ENCODE data around the gene SULT2B1.
"Not testable (repeated sequence)": the region's sequence is repeated elsewhere in the genome, so short reads cannot be mapped to it uniquely, and the experiment has no call there.

Gene SULT2B1

DNA sequence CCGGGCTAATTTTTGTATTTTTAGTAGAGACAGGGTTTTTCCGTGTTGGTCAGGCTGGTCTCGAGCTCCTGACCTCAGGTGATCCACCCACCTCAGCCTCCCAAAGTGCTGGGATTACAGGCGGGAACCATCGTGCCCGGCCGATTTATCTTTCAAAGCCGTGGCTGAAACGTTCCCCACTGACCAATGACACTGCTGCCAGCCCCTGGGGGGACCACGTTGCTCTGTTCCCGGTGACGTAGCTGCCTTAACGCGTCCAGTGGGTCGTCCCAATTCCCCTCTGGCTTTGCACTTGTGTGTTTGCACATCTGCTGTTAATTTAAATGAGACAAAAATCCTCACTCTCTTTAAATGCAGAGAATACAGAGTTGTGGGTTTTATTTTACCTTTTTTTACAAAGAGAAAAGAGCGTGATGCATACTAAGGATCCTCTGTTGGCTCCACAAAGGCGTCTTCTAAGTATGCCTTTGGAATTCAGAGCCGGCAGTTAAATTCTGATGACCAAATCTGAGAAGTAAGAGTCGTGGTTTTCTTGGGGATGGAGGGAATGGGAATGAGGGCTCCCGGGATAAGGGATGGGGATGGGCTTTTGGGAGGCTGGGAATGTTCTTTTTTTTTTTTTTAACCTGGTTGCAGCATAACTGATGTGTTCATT lies 21.8 kb upstream of the SULT2B1 start:
- no peak overlapping the region for H3K4me3 ChIP-seq (ENCODE audit: low read depth, low read length)
- TF ChIP-seq CTCF (IDR thresholded peaks at IDR 0.05; ENCODE audit: borderline replicate concordance, insufficient read depth, low read depth, low read length), result no peak

DNA sequence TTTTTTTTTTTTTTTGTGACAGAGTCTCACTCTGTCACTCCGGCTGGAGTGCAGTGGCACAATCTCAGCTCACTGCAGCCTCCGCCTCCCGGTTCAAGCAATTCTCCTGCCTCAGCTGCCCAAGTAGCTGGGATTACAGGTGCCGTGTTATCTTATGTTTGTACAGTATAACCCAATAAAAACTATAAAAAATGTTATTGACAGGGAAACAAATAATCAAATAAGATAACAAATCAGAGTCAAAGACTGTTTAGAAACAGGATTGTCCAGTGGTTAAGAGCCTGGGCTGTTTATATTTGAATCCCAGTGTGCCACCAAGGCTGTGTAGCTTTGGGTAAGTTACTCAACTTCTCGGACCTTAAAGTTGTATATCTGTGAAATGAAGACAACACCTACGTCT lies 21.2 kb upstream of the SULT2B1 start:
- H3K4me3 ChIP-seq (ENCODE audit: low read depth, low read length), result no peak overlapping the region
- no peak for TF ChIP-seq CTCF (IDR thresholded peaks at IDR 0.05; ENCODE audit: borderline replicate concordance, insufficient read depth, low read depth, low read length)

DNA sequence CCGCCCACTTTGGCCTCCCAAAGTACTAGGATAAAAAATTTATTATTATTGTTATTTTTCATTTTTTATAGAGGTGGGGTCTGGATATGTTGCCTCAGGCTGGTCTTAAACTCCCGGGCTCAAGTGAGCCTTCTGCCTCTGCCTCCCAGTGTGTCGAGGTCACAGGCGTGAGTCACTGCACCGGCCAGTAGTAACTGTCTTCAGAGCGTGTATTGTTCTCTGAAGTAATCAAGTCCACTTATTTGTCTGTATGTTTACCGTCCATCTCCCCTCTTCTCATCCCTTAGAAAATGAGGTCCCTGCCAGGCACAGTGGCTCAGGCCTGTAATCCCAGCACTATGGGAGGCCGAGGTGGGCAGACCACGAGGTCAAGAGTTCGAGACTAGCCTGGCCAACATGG lies 18.2 kb upstream of the SULT2B1 start:
- H3K4me3 ChIP-seq (ENCODE audit: low read depth, low read length), result no peak overlapping the region
- TF ChIP-seq CTCF (IDR thresholded peaks at IDR 0.05; ENCODE audit: borderline replicate concordance, insufficient read depth, low read depth, low read length), result no peak

DNA sequence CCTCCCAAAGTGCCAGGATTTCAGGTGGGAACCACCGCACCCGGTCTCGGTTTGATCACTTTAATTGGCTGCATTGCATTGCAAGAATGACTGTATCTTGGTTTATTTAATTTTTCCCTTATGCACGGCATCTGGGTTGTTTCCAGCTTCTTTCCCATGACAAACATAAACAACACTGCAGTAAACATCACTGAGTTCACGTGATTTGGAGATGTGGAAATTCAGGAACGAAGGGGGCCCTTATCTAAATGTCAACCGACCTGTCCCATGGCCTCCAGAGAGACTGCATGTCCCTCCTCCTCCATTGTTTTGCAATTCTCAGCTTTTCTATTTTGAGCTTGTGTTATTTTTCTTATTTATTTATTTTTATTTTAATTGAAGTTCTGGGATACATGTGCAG lies 14.4 kb upstream of the SULT2B1 start:
- no peak for TF ChIP-seq CTCF (IDR thresholded peaks at IDR 0.05; ENCODE audit: borderline replicate concordance, insufficient read depth, low read depth, low read length)
- no peak overlapping the region for H3K4me3 ChIP-seq (ENCODE audit: low read depth, low read length)

- not testable (repeated sequence) for H3K4me3 ChIP-seq (ENCODE audit: low read depth, low read length)
Observed at GRCh38 chr19:48538057-48538456, 13.9 kb upstream of the SULT2B1 start.

DNA sequence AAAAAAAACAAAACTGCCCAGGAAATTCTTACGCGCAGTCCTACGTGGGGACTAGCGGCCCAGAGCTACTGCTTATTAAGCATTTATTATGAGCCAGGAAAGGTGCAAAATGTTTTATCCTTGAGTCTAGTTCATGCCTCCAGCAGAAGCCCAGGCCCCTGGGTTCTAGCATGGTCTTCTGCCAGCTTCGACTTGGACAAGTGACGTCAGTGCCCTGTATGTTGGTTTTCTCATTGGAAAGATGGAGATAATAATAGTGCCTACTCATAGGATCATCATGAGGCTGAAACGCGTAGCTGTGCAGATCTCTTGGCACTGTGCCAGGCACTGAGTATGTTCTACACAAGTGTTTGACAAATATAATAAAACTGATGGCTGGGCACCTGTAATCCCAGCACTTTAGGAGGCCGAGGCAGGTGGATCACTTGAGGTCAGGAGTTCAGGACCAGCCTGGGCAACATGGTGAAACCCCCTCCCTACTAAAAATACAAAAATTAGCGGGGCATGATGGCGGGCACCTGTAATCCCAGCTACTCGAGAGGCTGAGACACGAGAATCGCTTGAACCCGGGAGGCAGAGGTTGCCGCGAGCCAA lies 12.4 kb upstream of the SULT2B1 start:
- no peak for TF ChIP-seq CTCF (IDR thresholded peaks at IDR 0.05; ENCODE audit: borderline replicate concordance, insufficient read depth, low read depth, low read length)
- H3K4me3 ChIP-seq (ENCODE audit: low read depth, low read length), result no peak overlapping the region

- no peak overlapping the region for H3K4me3 ChIP-seq (ENCODE audit: low read depth, low read length)
- TF ChIP-seq CTCF (IDR thresholded peaks at IDR 0.05; ENCODE audit: borderline replicate concordance, insufficient read depth, low read depth, low read length), result no peak
Observed at GRCh38 chr19:48540110-48540509, 11.9 kb upstream of the SULT2B1 start.

Measured in GM12875 (cell line).